Adrenal gland (tissue), 5 donors: Measurements from ENCODE around the gene PAPLN.

Experiments used
- POLR2A ChIP-seq, 2 donors: fragments of 450-650 bp; IDR thresholded peaks; one replicate each; pipeline ENCODE4 v1.6.1; 2017; ENCODE audit warnings: antibody characterized with exemption in 2 of 2, mild to moderate bottlenecking in 2 of 2, moderate library complexity in 1 of 2
- TF ChIP-seq, protein P1 (sequence below), 6 experiments: fragments of 450-650 bp in 4 of 6; fragments of 200-600 bp in 2 of 6; sonication (generic) in 1 of 6; IDR thresholded peaks; 1 replicate in 5 of 6; 2 replicates in 1 of 6; pipeline versions ENCODE4 v1.5.1 to v1.8.0; 2016 to 2021; ENCODE audit warnings: antibody characterized with exemption in 6 of 6, mild to moderate bottlenecking in 2 of 6, moderate library complexity in 1 of 6
- donor health status: DM: no; HTN: no; CAD: no.

DNA sequence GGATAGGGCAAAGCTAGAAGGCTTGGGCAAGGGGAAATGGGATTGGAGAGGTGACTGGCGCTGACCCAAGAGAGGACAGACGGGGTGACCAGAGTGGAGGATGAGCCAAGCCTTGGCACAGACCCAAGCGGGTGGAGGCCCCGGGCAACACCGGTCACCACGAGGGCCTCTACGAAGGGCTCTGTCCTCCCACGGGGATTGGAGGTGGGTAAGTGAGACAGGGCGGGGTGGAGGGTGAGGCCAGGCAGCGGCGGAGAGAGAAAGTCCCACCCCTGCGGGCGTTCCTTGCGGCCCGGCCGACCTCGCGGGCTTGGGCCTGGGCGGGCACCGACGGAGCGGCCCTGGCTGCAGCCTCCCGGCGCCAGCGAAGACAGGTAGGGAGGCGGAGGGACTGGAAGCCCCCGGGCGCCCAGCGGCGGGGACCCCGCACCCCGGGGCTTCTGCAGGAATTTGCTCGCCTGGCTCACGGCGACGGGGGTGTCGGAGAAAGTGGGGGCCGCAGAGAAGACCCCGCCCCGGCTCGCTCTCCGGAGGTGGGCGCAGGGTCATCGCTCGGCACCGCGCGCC is at the start of gene PAPLN:
- TF ChIP-seq, protein P1, sequence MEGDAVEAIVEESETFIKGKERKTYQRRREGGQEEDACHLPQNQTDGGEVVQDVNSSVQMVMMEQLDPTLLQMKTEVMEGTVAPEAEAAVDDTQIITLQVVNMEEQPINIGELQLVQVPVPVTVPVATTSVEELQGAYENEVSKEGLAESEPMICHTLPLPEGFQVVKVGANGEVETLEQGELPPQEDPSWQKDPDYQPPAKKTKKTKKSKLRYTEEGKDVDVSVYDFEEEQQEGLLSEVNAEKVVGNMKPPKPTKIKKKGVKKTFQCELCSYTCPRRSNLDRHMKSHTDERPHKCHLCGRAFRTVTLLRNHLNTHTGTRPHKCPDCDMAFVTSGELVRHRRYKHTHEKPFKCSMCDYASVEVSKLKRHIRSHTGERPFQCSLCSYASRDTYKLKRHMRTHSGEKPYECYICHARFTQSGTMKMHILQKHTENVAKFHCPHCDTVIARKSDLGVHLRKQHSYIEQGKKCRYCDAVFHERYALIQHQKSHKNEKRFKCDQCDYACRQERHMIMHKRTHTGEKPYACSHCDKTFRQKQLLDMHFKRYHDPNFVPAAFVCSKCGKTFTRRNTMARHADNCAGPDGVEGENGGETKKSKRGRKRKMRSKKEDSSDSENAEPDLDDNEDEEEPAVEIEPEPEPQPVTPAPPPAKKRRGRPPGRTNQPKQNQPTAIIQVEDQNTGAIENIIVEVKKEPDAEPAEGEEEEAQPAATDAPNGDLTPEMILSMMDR (IDR thresholded peaks at IDR 0.05): no peak
- TF ChIP-seq POLR2A (IDR thresholded peaks at IDR 0.05): no peak
